A549 (cell line): ENCODE data around the gene EPYC.

Source experiments
- CEBPB ChIP-seq, 2 experiments: fragments of >200 bp in 1 of 2; sonication (Bioruptor Twin) in 1 of 2; formaldehyde crosslinking in 1 of 2; IDR thresholded peaks; 2 replicates each; pipeline ENCODE4 v1.6.1; 2012 to 2016
- CHD2 ChIP-seq: fragments of 150-350 bp; IDR thresholded peaks from 2 replicates; pipeline ENCODE4 v1.6.1; 2014; ENCODE audit warnings: low read length; ENCODE audit not compliant: partially characterized antibody
- EP300 ChIP-seq, 2 experiments: fragments of >200 bp; sonication (Bioruptor Twin); formaldehyde crosslinking; IDR thresholded peaks; 2 replicates in 1 of 2; 3 replicates in 1 of 2; pipeline ENCODE4 v1.6.1; 2016 to 2017
- ESRRA ChIP-seq: fragments of 150-350 bp; IDR thresholded peaks from 2 replicates; pipeline ENCODE4 v1.6.1; 2014; ENCODE audit warnings: mild to moderate bottlenecking, low read length, borderline replicate concordance
- FOSL2 ChIP-seq, 2 experiments: fragments of 450-650 bp in 1 of 2; fragments of >200 bp in 1 of 2; sonication (Bioruptor Twin) in 1 of 2; formaldehyde crosslinking; IDR thresholded peaks; 2 replicates each; pipeline versions ENCODE4 v1.5.0 to v1.6.1; 2016 to 2020; ENCODE audit warnings: mild to moderate bottlenecking in 1 of 2, moderate library complexity in 1 of 2
- PHF8 ChIP-seq: fragments of 200-600 bp; sonication (generic); IDR thresholded peaks from 2 replicates; pipeline ENCODE4 v1.6.1; 2016; ENCODE audit warnings: low read depth, mild to moderate bottlenecking, antibody characterized with exemption, moderate library complexity, borderline replicate concordance
- POLR2A ChIP-seq: IDR thresholded peaks from 2 replicates; pipeline ENCODE4 v1.6.1; 2012; ENCODE audit warnings: mild to moderate bottlenecking, low read length
- SMC3 ChIP-seq: fragments of >200 bp; sonication (Bioruptor Twin); formaldehyde crosslinking; IDR thresholded peaks from 3 replicates; pipeline ENCODE4 v1.6.1; 2018; ENCODE audit warnings: inconsistent platforms
- TF ChIP-seq, protein P1 (sequence below): fragments of >200 bp; sonication (Bioruptor Twin); formaldehyde crosslinking; IDR thresholded peaks from 3 replicates; pipeline ENCODE4 v1.5.1; 2016
- TF ChIP-seq, protein P2 (sequence below): fragments of 150-350 bp; IDR thresholded peaks from 2 replicates; pipeline ENCODE4 v1.6.1; 2014; ENCODE audit warnings: low read depth, mild to moderate bottlenecking, low read length

DNA sequence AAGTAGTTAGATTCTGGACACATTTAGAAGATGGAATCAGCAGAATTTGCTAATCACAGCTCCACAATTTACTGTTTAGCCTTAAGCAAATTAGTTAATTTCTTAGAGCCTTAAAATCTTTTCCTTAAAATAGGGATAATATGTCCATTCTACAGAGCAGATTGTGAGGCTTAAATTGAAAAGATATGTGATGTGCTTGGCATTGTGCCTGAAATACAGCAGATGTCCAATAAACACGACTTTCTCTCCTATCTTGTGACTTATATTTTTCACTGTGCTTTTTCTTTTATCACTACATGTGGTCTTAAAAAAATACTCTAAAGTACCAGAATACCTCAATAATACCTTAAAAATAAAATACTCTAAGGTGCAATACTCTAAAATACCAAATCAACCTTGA lies 80.4 kb downstream of the EPYC start:
- no peak for TF ChIP-seq POLR2A
- TF ChIP-seq SMC3 = no peak
- TF ChIP-seq ESRRA = no peak
- TF ChIP-seq, protein P1, sequence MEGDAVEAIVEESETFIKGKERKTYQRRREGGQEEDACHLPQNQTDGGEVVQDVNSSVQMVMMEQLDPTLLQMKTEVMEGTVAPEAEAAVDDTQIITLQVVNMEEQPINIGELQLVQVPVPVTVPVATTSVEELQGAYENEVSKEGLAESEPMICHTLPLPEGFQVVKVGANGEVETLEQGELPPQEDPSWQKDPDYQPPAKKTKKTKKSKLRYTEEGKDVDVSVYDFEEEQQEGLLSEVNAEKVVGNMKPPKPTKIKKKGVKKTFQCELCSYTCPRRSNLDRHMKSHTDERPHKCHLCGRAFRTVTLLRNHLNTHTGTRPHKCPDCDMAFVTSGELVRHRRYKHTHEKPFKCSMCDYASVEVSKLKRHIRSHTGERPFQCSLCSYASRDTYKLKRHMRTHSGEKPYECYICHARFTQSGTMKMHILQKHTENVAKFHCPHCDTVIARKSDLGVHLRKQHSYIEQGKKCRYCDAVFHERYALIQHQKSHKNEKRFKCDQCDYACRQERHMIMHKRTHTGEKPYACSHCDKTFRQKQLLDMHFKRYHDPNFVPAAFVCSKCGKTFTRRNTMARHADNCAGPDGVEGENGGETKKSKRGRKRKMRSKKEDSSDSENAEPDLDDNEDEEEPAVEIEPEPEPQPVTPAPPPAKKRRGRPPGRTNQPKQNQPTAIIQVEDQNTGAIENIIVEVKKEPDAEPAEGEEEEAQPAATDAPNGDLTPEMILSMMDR = no peak
- TF ChIP-seq, protein P2, sequence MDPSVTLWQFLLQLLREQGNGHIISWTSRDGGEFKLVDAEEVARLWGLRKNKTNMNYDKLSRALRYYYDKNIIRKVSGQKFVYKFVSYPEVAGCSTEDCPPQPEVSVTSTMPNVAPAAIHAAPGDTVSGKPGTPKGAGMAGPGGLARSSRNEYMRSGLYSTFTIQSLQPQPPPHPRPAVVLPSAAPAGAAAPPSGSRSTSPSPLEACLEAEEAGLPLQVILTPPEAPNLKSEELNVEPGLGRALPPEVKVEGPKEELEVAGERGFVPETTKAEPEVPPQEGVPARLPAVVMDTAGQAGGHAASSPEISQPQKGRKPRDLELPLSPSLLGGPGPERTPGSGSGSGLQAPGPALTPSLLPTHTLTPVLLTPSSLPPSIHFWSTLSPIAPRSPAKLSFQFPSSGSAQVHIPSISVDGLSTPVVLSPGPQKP = no peak
- no peak for TF ChIP-seq EP300 (IDR thresholded peaks at IDR 0.05)
- TF ChIP-seq CHD2 = no peak
- no peak for TF ChIP-seq FOSL2 (IDR thresholded peaks at IDR 0.05)
- no peak for TF ChIP-seq FOSL2 (CRISPR knock-in tag; IDR thresholded peaks at IDR 0.05)
- TF ChIP-seq PHF8 = no peak
- no peak for TF ChIP-seq CEBPB (IDR thresholded peaks at IDR 0.05)
